A673 (cell line): ENCODE results near the gene PCID2.

Source experiments
- EZH2 ChIP-seq: fragments of 200-600 bp; sonication (generic); IDR thresholded peaks from 2 replicates; pipeline ENCODE4 v1.6.1; 2017; ENCODE audit warnings: borderline replicate concordance, low read depth, mild to moderate bottlenecking, mixed read lengths, antibody characterized with exemption, low read length; ENCODE audit not compliant: poor library complexity, severe bottlenecking
- TF ChIP-seq, protein P1 (sequence below): fragments of 300-800, 200-600 bp; sonication (generic); conservative IDR thresholded peaks from 2 replicates; pipeline ENCODE4 v1.5.1; 2017; ENCODE audit warnings: low read depth, mild to moderate bottlenecking, antibody characterized with exemption, low read length, moderate library complexity, mixed read lengths

GRCh38 chr13:113140677-113141600 lies 67.5 kb downstream of the PCID2 start:
- TF ChIP-seq EZH2: no peak
- TF ChIP-seq, protein P1, sequence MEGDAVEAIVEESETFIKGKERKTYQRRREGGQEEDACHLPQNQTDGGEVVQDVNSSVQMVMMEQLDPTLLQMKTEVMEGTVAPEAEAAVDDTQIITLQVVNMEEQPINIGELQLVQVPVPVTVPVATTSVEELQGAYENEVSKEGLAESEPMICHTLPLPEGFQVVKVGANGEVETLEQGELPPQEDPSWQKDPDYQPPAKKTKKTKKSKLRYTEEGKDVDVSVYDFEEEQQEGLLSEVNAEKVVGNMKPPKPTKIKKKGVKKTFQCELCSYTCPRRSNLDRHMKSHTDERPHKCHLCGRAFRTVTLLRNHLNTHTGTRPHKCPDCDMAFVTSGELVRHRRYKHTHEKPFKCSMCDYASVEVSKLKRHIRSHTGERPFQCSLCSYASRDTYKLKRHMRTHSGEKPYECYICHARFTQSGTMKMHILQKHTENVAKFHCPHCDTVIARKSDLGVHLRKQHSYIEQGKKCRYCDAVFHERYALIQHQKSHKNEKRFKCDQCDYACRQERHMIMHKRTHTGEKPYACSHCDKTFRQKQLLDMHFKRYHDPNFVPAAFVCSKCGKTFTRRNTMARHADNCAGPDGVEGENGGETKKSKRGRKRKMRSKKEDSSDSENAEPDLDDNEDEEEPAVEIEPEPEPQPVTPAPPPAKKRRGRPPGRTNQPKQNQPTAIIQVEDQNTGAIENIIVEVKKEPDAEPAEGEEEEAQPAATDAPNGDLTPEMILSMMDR: no peak
